NB4 (cell line): ENCODE results near the gene C21orf58.

Experiments
- CTCF ChIP-seq: IDR thresholded peaks from one replicate; pipeline ENCODE4 v1.5.1; 2012; ENCODE audit warnings: low read depth, low read length
- MYC ChIP-seq: IDR thresholded peaks from 2 replicates; pipeline ENCODE4 v1.6.1; 2011; ENCODE audit warnings: low read depth, low read length
- POLR2A ChIP-seq: IDR thresholded peaks from 2 replicates; pipeline ENCODE4 v1.6.1; 2011; ENCODE audit warnings: mild to moderate bottlenecking; ENCODE audit not compliant: insufficient read length; ENCODE audit errors: extremely low read depth

- TF ChIP-seq MYC (no peak), POLR2A (no peak), CTCF (no peak)
These were observed 30.4 kb upstream of the C21orf58 start for GRCh38 chr21:46354046-46354445.
